Measurements from ENCODE around the gene UXS1. TPM values are rescaled to one million over a fixed set of nuclear protein-coding genes. Genes with fewer than 3 reads are reported as not detected.
A peak's percentile ranks its signal among the peaks of the same experiment; 100 is the strongest.

UXS1 gene
- total and polyA plus RNA-seq, 11 donors: 11.0 to 36.9 (median 30.9) TPM

GRCh38 chr2:106099691-106100090 lies 94.4 kb downstream of the UXS1 start:
- H3K9me3 ChIP-seq: no peaks in the 10 kb centered on the region
- intact Hi-C loops (cut with DNase I): loop anchor here in 7 of 10 donors (5.0 to 10.0 kb wide), 7 partner anchors 95 to 755 kb away; partner anchors contain the start of genes RGPD3 (in 1 of the 7) and UXS1 (in 1 of the 7)
- no peaks in the 10 kb centered on the region for H3K27me3 ChIP-seq
- H3K4me1 ChIP-seq: peaks cover 0 to 11% (median 0%) of the 10 kb centered on the region in 12 donors
- H3K36me3 ChIP-seq: peaks cover 0 to 36% (median 18%) of the 10 kb centered on the region in 9 donors
- TF ChIP-seq CTCF (IDR thresholded peaks at IDR 0.05): no peak
- no peak for TF ChIP-seq POLR2A (IDR thresholded peaks at IDR 0.05)
- H3K4me3 ChIP-seq: no peak overlapping the region
- H3K27ac ChIP-seq: no peak overlapping the region
- ATAC-seq (no peak), DNase-seq (no peak)
- 92 to 95% (median 94%) methylated on average over 5 of the region's 5 CpGs for WGBS, 4 donors

- TF ChIP-seq CTCF (IDR thresholded peaks at IDR 0.05) (no peak), POLR2A (IDR thresholded peaks at IDR 0.05) (no peak)
- intact Hi-C loops (cut with DNase I): loop anchor here in 1 of 10 donors (10.0 kb wide), 1 partner anchor 754 kb away; no protein-coding TSS in a partner anchor
- ATAC-seq (no peak), DNase-seq (no peak)
- 75 to 78% (median 77%) methylated on average over 9 of the region's 9 CpGs for WGBS, 4 donors
- H3K9me3 ChIP-seq: no peaks in the 10 kb centered on the region
- peaks cover 0 to 11% (median 0%) of the 10 kb centered on the region in 12 donors for H3K4me1 ChIP-seq
- no peaks in the 10 kb centered on the region for H3K27me3 ChIP-seq
- H3K27ac ChIP-seq: no peak overlapping the region
- H3K36me3 ChIP-seq: peaks cover 0 to 45% (median 25%) of the 10 kb centered on the region in 9 donors
- H3K4me3 ChIP-seq: no peak overlapping the region
Measured at GRCh38 chr2:106098664-106099063, 95.4 kb downstream of the UXS1 start.

- Histone ChIP-seq H3K4me1 (peaks cover 0 to 11% (median 0%) of the 10 kb centered on the region in 12 donors), H3K4me3 (no peak overlapping the region), H3K9me3 (no peaks in the 10 kb centered on the region), H3K27me3 (no peaks in the 10 kb centered on the region), H3K36me3 (peaks cover 0 to 47% (median 28%) of the 10 kb centered on the region in 9 donors), H3K27ac (no peak overlapping the region)
- TF ChIP-seq CTCF (IDR thresholded peaks at IDR 0.05): peak in 9 of 12 donors; percentile 5 to 52 (median 34)
- TF ChIP-seq POLR2A (IDR thresholded peaks at IDR 0.05): no peak
- ATAC-seq (peak in 2 of 4 donors; percentile 20 to 37), DNase-seq (no peak)
- intact Hi-C loops (cut with DNase I): loop anchor here in 1 of 10 donors (10.0 kb wide), 1 partner anchor 753 kb away; no protein-coding TSS in a partner anchor
- 62 to 75% (median 70%) methylated on average over 3 of the region's 3 CpGs for WGBS, 4 donors
Measured at GRCh38 chr2:106098081-106098480, 96.0 kb downstream of the UXS1 start.

GRCh38 chr2:106097038-106098000 lies 96.8 kb downstream of the UXS1 start:
- no peak overlapping the region for H3K4me3 ChIP-seq
- H3K36me3 ChIP-seq: peaks cover 0 to 47% (median 28%) of the 10 kb centered on the region in 9 donors
- H3K27ac ChIP-seq: no peak overlapping the region
- TF ChIP-seq POLR2A (IDR thresholded peaks at IDR 0.05) (no peak), CTCF (IDR thresholded peaks at IDR 0.05) (no peak)
- DNase-seq: no peak
- peaks cover 0 to 11% (median 0%) of the 10 kb centered on the region in 12 donors for H3K4me1 ChIP-seq
- H3K9me3 ChIP-seq: no peaks in the 10 kb centered on the region
- no peaks in the 10 kb centered on the region for H3K27me3 ChIP-seq
- peak in 2 of 4 donors; percentile 21 to 25 for ATAC-seq
- intact Hi-C loops (cut with DNase I): loop anchor here in 1 of 10 donors (10.0 kb wide), 1 partner anchor 753 kb away; no protein-coding TSS in a partner anchor
- 95 to 97% (median 96%) methylated on average over 19 to 26 of the region's 26 CpGs for WGBS, 4 donors

All from heart left ventricle (tissue), 16 donors.